HUES48 (cell line): ENCODE data around the gene MND1.
"Not testable (repeated sequence)": the region's sequence is repeated elsewhere in the genome, so short reads cannot be mapped to it uniquely, and the experiment has no call there.

ENCODE experiments used
- H3K27ac ChIP-seq: one replicate; pipeline ENCODE4 v1.7.0; 2013; ENCODE audit warnings: low read depth, low read length, inconsistent platforms
- H3K27me3 ChIP-seq: 2 replicates; pipeline ENCODE4 v1.6.1; 2013; ENCODE audit warnings: mild to moderate bottlenecking, low read length; ENCODE audit not compliant: control insufficient read depth, insufficient read depth
- H3K36me3 ChIP-seq: 2 replicates; pipeline ENCODE4 v1.6.1; 2013; ENCODE audit warnings: low read length; ENCODE audit not compliant: control insufficient read depth, insufficient read depth
- H3K4me1 ChIP-seq: 2 replicates; pipeline ENCODE4 v1.6.1; 2013; ENCODE audit warnings: mild to moderate bottlenecking, low read length; ENCODE audit not compliant: control insufficient read depth, insufficient read depth
- H3K4me3 ChIP-seq: 2 replicates; pipeline ENCODE4 v1.5.1; 2013; ENCODE audit warnings: mild to moderate bottlenecking, low read depth, low read length
- H3K9ac ChIP-seq: 2 replicates; pipeline ENCODE4 v1.6.1; 2013; ENCODE audit warnings: mild to moderate bottlenecking, low read depth, low read length, moderate library complexity
- H3K9me3 ChIP-seq: 2 replicates; pipeline ENCODE4 v1.6.1; 2013; ENCODE audit warnings: low read length; ENCODE audit not compliant: control insufficient read depth, insufficient read depth

Gene MND1

GRCh38 chr4:153401501-153401900 lies 57.0 kb downstream of the MND1 start:
- H3K36me3 ChIP-seq: peaks cover 26% of the 10 kb centered on the region
- no peak overlapping the region for H3K4me3 ChIP-seq
- H3K4me1 ChIP-seq: no peaks in the 10 kb centered on the region
- H3K27ac ChIP-seq: no peak overlapping the region
- no peak overlapping the region for H3K9ac ChIP-seq
- no peaks in the 10 kb centered on the region; the same call in 1 of the 2 replicates for H3K9me3 ChIP-seq
- no peaks in the 10 kb centered on the region for H3K27me3 ChIP-seq

GRCh38 chr4:153402366-153402765 lies 57.9 kb downstream of the MND1 start:
- Histone ChIP-seq H3K9me3 (no peaks in the 10 kb centered on the region; the same call in 1 of the 2 replicates), H3K9ac (no peak overlapping the region), H3K4me1 (no peaks in the 10 kb centered on the region), H3K36me3 (peaks cover 25% of the 10 kb centered on the region), H3K4me3 (no peak overlapping the region), H3K27me3 (no peaks in the 10 kb centered on the region), H3K27ac (no peak overlapping the region)

- H3K9ac ChIP-seq: no peak overlapping the region
- H3K36me3 ChIP-seq: peaks cover 20% of the 10 kb centered on the region
- no peaks in the 10 kb centered on the region for H3K27me3 ChIP-seq
Observed at GRCh38 chr4:153403726-153404125, 59.2 kb downstream of the MND1 start.

GRCh38 chr4:153407906-153408305 lies 63.4 kb downstream of the MND1 start:
- Histone ChIP-seq H3K4me3 (no peak overlapping the region), H3K27ac (no peak overlapping the region), H3K36me3 (peaks cover 13% of the 10 kb centered on the region), H3K9ac (no peak overlapping the region), H3K27me3 (no peaks in the 10 kb centered on the region), H3K9me3 (no peaks in the 10 kb centered on the region; the same call in 1 of the 2 replicates), H3K4me1 (no peaks in the 10 kb centered on the region)

More at GRCh38 chr4:153403726-153404125, 59.2 kb downstream of the MND1 start:
- Histone ChIP-seq H3K4me3 (no peak overlapping the region), H3K9me3 (no peaks in the 10 kb centered on the region; the same call in 1 of the 2 replicates), H3K4me1 (no peaks in the 10 kb centered on the region), H3K27ac (no peak overlapping the region)

GRCh38 chr4:153408932-153409331 lies 64.4 kb downstream of the MND1 start:
- H3K4me3 ChIP-seq: no peak overlapping the region
- no peaks in the 10 kb centered on the region for H3K27me3 ChIP-seq
- no peak overlapping the region for H3K9ac ChIP-seq
- no peaks in the 10 kb centered on the region for H3K4me1 ChIP-seq
- peaks cover 8% of the 10 kb centered on the region for H3K36me3 ChIP-seq
- H3K27ac ChIP-seq: no peak overlapping the region
- no peaks in the 10 kb centered on the region; the same call in 1 of the 2 replicates for H3K9me3 ChIP-seq

- H3K36me3 ChIP-seq: peaks cover 8% of the 10 kb centered on the region
- no peaks in the 10 kb centered on the region for H3K4me1 ChIP-seq
- H3K27me3 ChIP-seq: no peaks in the 10 kb centered on the region
Observed at GRCh38 chr4:153409412-153409811, 64.9 kb downstream of the MND1 start.

GRCh38 chr4:153409924-153410501 lies 65.5 kb downstream of the MND1 start:
- H3K27ac ChIP-seq: no peak overlapping the region
- peaks cover 8% of the 10 kb centered on the region for H3K36me3 ChIP-seq

More at GRCh38 chr4:153409412-153409811, 64.9 kb downstream of the MND1 start:
- Histone ChIP-seq H3K4me3 (no peak overlapping the region), H3K9me3 (no peaks in the 10 kb centered on the region; the same call in 1 of the 2 replicates), H3K27ac (no peak overlapping the region), H3K9ac (no peak overlapping the region)

GRCh38 chr4:153413842-153414241 lies 69.4 kb downstream of the MND1 start:
- H3K27ac ChIP-seq: no peak overlapping the region
- peaks cover 7% of the 10 kb centered on the region; the same call in 1 of the 2 replicates for H3K4me1 ChIP-seq

More at GRCh38 chr4:153409924-153410501, 65.5 kb downstream of the MND1 start:
- no peaks in the 10 kb centered on the region for H3K4me1 ChIP-seq
- no peak overlapping the region for H3K4me3 ChIP-seq
- H3K9ac ChIP-seq: no peak overlapping the region
- no peaks in the 10 kb centered on the region for H3K27me3 ChIP-seq
- no peaks in the 10 kb centered on the region; the same call in 1 of the 2 replicates for H3K9me3 ChIP-seq

GRCh38 chr4:153416456-153416855 lies 72.0 kb downstream of the MND1 start:
- not testable (repeated sequence) for H3K36me3 ChIP-seq, H3K27ac ChIP-seq, H3K27me3 ChIP-seq, H3K9ac ChIP-seq, H3K9me3 ChIP-seq, H3K4me3 ChIP-seq
- H3K4me1 ChIP-seq: peaks cover 10% of the 10 kb centered on the region; the same call in 1 of the 2 replicates

More at GRCh38 chr4:153413842-153414241, 69.4 kb downstream of the MND1 start:
- Histone ChIP-seq H3K9ac (no peak overlapping the region), H3K4me3 (no peak overlapping the region), H3K36me3 (peaks cover 8% of the 10 kb centered on the region), H3K9me3 (no peaks in the 10 kb centered on the region), H3K27me3 (no peaks in the 10 kb centered on the region)

GRCh38 chr4:153418121-153418520 lies 73.6 kb downstream of the MND1 start:
- Histone ChIP-seq H3K27ac (peak overlapping the region; percentile 41), H3K4me3 (no peak overlapping the region), H3K36me3 (no peaks in the 10 kb centered on the region; the same call in 1 of the 2 replicates), H3K27me3 (no peaks in the 10 kb centered on the region), H3K9ac (no peak overlapping the region), H3K9me3 (no peaks in the 10 kb centered on the region), H3K4me1 (peaks cover 10% of the 10 kb centered on the region; the same call in 1 of the 2 replicates)

- Histone ChIP-seq H3K9me3 (no peaks in the 10 kb centered on the region), H3K27ac (peak overlapping the region; percentile 41), H3K9ac (no peak overlapping the region), H3K27me3 (no peaks in the 10 kb centered on the region), H3K36me3 (no peaks in the 10 kb centered on the region; the same call in 1 of the 2 replicates), H3K4me1 (peaks cover 10% of the 10 kb centered on the region; the same call in 1 of the 2 replicates), H3K4me3 (no peak overlapping the region)
Observed at GRCh38 chr4:153418558-153418957, 74.1 kb downstream of the MND1 start.
